GM18526 (cell line): Measurements from ENCODE around the gene KCNJ13.

ENCODE experiments used
- POLR2A ChIP-seq: IDR thresholded peaks from 3 replicates; pipeline ENCODE4 v1.6.1; 2011; ENCODE audit not compliant: insufficient read length; ENCODE audit errors: extremely low read depth

KCNJ13 gene

DNA sequence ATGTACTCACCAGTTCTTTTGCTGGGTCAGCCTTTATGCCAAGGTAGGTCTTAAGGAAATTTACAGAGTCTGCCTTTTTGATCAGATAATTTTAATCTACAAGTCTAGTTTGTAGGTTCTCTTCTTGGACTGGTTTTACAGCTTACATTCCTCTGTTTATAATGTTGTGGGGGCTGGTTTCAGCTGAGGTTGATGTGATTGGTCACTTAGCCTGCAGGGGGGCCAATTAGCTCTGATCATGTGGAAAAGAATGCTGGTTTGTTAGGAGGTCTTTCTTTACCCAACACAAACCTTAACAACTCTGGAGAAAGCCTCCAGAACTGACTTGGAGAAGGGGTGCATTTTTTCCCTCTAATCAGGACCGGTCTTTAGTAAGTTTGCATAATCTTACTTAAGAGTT is at the start of gene KCNJ13:
KCNJ13 (minus strand) TSS at position 131 of the 400 bp plus-strand sequence. CDS start 5,203 bp downstream, outside the sequence.
- no peak for TF ChIP-seq POLR2A

DNA sequence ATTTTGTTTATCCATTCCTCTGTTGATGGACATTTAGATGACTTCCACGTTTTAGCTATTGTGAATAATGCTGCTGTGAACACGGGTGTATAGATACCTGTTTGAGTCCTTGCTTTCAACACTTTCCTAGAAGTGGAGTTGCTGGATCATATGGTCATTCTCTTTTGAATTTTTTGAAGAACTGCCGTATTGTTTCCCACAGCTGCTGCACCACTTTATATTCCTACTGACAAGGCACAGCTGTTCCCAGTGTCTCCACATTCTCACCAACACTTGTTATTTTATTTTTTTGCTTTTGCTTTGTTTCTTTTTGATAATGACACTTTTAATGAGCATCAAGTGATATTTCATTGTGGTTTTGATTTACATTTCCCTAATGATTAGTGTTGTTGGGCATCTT is 41.4 kb upstream of the KCNJ13 start:
- TF ChIP-seq POLR2A: no peak

DNA sequence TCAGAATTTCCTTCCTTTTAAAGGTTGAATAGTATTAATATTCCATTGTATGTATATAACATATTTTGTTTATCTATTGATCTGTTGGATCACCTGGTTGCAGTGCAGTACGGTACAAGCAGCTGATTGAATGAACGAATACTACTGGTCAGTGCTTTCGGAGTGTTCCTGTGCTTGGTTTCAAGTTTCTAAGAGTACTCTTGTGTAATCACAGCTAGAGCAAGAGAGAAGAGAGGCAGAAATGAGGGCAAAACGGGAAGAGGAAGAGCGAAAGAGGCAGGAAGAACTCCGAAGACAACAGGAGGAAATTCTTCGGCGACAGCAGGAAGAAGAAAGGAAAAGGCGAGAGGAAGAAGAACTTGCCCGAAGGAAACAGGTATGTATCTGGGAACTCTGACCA is 40.3 kb upstream of the KCNJ13 start:
- no peak for TF ChIP-seq POLR2A

DNA sequence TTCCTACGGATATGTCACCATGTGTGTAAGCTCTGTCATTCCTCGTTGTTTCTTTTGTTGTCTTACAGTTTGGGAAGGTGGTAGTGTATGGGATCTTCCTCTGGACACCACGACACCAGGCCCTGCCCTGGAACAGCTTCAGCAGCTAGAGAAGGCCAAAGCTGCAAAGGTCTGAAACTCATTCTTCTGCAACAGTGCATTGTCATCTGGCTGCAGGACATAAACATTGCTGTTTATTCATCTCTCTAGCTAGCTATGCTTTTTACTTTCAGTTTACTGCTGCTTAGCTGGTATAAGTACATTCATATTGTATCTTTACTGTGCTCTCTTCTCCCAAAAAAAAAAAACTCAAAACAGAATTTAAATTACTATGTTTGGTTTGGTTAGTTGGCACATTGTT is 39.2 kb upstream of the KCNJ13 start:
- no peak for TF ChIP-seq POLR2A

DNA sequence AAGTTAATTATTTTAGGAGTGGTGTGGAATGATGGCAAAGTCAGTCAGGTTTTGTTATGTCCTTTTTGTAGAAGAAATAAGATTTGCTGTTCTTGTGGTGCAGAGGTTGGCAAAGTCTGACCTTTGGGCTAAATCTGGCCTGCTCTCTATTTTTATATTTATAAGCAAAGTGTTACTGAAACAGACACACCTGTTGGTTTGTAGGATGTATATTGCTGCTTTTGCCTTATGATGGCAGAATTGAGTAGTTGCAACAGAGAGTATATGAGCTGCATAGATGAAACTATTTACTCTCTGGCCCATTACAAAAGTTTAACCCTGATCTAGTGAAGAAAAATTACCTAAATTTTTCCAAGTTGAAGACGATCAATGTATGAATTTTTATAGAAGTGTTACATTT is 34.1 kb upstream of the KCNJ13 start:
- TF ChIP-seq POLR2A: no peak

DNA sequence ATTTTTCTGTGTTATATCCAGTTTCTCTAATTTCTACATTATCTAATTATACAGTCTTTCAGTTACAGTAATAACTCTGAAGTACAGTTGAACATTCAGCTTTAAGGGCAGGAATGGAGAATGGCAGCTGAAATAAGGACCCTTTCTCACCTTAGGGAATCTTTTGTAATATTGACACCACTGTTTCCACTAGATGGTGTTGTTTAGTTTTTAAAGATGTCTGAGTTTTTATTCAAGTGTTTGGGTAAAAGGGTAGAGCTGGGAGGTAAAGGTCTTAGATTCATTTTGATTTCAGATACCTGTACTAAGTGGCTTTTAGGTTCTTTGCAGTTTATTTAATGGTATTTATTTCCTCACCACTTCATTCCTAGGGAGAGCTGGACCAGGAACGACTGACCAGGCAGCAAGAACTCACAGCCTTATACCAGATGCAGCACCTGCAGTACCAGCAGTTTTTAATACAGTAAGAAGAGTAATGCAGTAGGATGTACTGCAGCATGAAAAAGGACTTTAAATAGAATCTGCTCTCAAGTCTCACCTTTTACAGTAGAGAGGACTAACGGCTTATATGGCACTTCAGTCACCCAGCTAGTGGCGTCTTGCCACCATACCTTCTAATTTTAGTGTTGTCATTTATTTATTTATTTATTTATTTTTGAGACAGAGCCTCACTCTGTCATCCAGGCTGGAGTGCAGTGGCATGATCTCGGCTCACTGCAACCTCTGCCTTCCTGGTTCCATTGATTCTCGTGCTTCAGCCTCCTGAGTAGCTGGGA is 33.2 kb upstream of the KCNJ13 start:
- no peak for TF ChIP-seq POLR2A

DNA sequence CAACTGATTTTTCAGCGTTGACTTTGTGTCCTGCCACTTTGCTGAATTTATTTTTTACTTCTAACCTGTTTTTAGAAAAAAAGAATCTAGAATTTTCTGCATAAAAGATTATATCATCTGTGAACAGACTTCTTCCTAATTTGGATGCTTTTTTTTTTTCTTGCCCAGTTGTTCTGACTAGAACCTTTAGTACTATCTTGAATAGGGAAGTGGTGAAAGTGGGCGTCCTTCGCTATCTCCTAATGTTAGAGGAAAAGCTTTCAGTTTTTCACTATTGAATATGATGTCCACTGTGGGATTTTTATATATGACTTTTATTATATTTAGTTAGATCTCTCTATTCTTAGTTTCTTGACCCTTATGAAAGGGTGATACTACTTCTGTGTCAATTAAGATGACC is 25.7 kb upstream of the KCNJ13 start:
- TF ChIP-seq POLR2A: no peak

DNA sequence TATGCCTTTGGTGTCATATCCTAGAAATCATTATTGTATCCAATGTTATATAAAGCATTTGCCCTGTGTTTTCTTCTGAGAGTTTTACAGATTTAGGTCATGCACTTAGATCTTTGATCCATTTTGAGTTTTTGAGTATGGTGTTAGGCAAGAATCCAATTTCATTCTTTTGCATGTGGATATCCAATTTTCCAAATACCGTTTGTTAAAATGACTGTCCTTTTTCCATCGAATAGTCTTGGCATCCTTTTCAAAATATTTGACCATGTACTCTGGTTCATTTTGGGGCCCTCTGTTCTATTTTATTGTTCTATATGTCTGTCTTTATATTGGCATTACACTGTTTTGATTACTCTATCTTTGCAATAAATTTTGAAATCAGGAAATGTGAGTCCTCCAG is 23.8 kb upstream of the KCNJ13 start:
- TF ChIP-seq POLR2A: no peak

DNA sequence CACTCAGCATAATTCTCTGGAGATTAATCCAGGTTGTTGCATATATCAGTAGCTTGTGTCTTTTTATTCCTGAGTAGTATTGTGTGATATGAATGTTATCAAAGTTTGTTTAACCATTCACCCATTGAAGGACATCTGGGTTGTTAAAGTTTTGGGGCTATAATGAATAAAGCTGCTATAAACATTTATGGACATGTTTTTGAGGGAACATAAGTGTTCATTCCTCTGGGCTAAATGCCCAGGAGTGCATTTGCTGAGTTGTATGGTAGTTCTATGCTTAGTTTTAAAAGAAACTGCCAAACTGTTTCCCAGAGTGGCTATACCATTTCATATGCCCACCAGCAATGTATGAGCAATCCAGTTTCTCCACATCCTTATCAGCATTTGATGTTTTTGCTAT is 21.8 kb upstream of the KCNJ13 start:
- TF ChIP-seq POLR2A: no peak

DNA sequence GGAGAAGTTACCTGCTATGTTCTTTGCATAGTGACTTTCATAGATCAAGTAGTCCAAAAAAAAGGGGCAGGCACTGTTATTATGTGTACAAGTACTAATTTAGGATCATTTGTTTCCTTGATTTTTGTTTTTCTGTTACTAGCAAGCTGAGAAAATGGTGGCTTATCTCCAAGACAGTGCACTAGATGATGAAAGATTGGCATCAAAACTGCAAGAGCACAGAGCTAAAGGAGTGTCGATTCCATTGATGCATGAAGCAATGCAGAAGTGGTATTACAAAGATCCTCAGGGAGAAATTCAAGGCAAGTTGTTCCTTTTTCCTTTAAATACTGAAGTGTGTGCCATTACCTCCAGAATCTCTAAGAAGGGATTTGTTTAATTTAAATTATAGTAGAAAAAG is 19.6 kb upstream of the KCNJ13 start:
- no peak for TF ChIP-seq POLR2A

DNA sequence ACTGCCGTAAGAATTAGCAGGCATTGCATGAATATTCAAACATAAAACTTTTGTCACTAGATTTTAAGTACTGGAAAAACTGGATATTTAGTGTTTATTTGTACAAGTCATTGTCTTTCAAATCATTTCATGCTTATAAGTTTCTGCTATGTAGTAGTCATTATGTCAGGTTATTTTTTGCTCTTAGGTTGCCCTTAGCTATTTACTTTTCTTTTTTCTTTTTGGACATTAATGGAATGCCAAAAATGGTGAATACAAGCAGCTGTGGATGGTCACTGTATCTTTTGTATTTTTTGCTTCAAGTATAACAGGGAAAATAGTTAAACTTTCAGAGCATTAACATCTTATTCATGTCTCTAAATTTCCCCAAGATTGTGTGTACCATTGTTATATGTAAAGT is 18.6 kb upstream of the KCNJ13 start:
- no peak for TF ChIP-seq POLR2A

DNA sequence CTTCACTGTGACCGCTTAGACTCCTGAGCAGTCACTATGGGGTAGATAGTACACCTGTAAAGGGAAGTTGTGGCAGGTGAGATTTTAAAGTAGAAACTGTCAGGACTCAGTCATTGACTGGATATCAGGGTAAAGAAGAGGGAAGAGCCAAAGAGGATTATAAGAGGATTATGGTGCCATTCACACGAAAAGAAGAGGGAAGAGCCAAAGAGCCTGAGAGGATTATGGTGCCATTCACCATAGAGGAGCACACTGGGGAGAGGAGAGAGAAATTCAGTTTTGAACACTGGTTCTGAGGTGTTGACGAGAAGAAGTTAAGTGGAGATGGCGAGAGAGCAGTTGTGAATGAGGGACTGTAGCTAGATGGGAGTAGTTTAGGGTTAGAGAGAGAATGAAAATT is 16.9 kb upstream of the KCNJ13 start:
- no peak for TF ChIP-seq POLR2A

DNA sequence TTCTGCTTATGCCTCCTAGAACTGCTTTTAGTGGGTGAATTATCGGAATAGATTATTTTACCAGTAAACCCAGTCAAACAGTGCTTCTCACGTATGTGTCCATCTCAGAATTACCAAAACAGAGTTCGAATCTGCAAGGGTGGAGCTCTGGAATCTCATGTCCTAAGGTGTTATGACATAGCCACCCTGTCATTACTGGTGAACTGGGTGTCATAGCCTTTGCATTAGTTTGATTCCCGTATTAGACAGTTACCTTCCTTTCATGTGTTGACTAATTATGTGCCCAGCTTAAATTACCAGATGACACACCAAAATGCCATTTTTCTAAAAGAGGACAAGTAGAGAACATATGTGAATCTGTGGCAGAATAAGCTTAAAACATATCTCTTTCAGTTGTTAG is 15.2 kb upstream of the KCNJ13 start:
- no peak for TF ChIP-seq POLR2A

DNA sequence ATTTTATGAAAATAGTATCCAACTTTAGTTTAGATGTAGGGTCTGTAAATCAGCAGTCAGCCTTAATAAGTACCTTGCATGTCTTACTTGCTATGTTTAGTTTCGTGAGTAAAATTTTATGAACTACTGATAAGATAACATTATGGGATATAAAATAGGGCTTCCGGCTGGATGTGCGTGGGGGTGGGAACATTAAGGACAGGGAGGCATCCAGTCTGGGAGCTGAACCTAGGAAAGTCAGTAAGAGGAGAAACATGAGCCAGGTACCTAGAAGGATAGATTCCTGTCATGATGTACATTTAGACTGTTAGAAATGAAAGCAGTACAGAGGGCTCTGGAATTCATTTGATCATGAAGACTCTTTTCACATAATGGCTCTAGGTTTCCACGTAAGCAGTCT is 12.7 kb upstream of the KCNJ13 start:
- TF ChIP-seq POLR2A: no peak

DNA sequence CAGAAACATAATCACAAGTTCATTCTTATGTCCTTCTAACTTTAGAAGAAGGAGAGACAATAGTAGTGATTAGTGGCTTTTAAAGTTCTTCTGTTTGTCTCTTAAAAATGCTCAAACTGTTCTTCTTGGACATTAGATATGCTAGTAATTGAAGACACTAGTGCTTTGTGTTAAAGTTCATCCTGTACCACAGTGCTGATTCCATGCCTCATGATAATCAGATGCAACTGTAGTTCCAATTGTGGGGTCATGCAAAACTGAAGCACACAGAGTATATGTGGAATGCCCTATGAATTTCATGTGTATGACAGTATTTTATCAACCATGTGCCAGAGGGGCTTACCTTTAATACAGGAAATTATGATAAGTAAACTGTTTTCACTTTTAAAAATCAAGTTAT is 11.4 kb upstream of the KCNJ13 start:
- no peak for TF ChIP-seq POLR2A

DNA sequence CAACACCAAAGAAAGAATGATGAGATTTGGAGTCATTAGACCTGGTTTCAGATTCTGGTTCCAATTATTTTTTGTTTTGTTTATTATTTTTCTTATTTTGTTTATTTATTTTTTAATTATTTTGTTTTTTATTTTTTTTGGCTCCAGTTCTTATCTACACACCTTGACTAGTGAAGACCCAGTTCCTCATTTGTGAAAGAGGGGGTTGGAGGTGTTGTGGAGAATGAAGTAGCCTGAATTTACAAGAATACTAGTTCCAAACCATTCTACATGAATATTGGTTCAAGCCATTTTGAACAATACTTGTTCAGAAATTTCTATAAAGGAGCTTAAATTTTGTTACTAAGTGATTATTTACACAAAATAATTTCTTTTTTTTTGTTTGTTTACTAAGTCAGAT is 6.9 kb upstream of the KCNJ13 start:
- TF ChIP-seq POLR2A: no peak

DNA sequence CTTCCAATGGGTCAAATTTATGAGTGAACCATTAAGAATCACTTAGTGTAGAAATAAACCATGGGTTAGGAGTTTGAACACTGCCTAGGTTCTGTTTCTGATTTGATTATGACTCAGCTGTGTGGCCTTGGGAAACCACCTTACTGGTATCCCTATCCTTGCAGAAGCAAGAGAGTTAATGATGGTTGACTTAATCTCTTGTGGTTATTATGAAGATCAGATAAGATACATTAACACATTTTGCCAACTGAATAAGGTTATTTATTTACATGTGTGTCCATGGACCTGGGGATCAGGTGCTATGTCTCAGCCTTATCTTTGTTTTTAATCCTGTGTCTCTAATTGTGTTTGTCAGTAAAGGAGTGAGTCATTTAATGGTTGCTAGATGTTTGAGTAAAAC is 5.4 kb upstream of the KCNJ13 start:
- TF ChIP-seq POLR2A: no peak
